Esophagus (tissue), 2 donors: ENCODE results near the gene KCNJ16. TPM values are rescaled to one million over a fixed set of nuclear protein-coding genes. Genes with fewer than 3 reads are reported as not detected.
A peak's percentile ranks its signal among the peaks of the same experiment; 100 is the strongest.

Source experiments
- H3K27ac ChIP-seq, 2 donors: one replicate each; pipeline ENCODE4 v1.5.1; 2013; ENCODE audit warnings: low read depth in 2 of 2, mild to moderate bottlenecking in 2 of 2, inconsistent platforms in 1 of 2, low read length in 1 of 2, moderate library complexity in 1 of 2
- H3K27me3 ChIP-seq, 2 donors: one replicate each; pipeline ENCODE4 v1.6.1; 2013; ENCODE audit warnings: low read length in 2 of 2, control low read depth in 1 of 2, mild to moderate bottlenecking in 1 of 2; ENCODE audit not compliant: insufficient read depth in 2 of 2, control insufficient read depth in 1 of 2
- H3K36me3 ChIP-seq, 2 donors: one replicate each; pipeline ENCODE4 v1.6.1; 2013; ENCODE audit warnings: low read length in 1 of 2; ENCODE audit not compliant: control insufficient read depth in 2 of 2, insufficient read depth in 2 of 2
- H3K4me1 ChIP-seq, 2 donors: one replicate each; pipeline ENCODE4 v1.6.1; 2013; ENCODE audit warnings: low read length in 1 of 2; ENCODE audit not compliant: control insufficient read depth in 2 of 2, insufficient read depth in 2 of 2
- H3K4me3 ChIP-seq, 2 donors: one replicate each; pipeline ENCODE4 v1.5.1; 2013; ENCODE audit warnings: low read length in 2 of 2, mild to moderate bottlenecking in 2 of 2, low read depth in 1 of 2, moderate library complexity in 1 of 2
- H3K9me3 ChIP-seq, 2 donors: one replicate each; pipeline ENCODE4 v1.6.1; 2013; ENCODE audit warnings: mild to moderate bottlenecking in 2 of 2, low read depth in 1 of 2, low read length in 1 of 2, moderate library complexity in 1 of 2; ENCODE audit not compliant: control insufficient read depth in 2 of 2, insufficient read depth in 1 of 2
- WGBS, 2 donors: extraction: QIAGEN DNeasy Blood & Tissue Kit; methylation state at CpG; one replicate each; pipeline ENCODE4 v1.1.7; 2013; 5-methylcytosine and 5-hydroxymethylcytosine counted together
- polyA plus RNA-seq, 2 donors: library from polyadenylated mRNA; stranded (reverse); fragments of 200-250 nt; gene quantifications; one replicate each; pipeline ENCODE4 v1.2.3, GENCODE V29; 2013
- donor health status: healthy with polysubstance abuse.
- donor health status: Bipolar disorder and iron deficiency.

KCNJ16 gene
- polyA plus RNA-seq, 2 donors = 0.04 to 0.08 TPM

GRCh38 chr17:70157151-70157550 is 82.1 kb downstream of the KCNJ16 start:
- WGBS, 2 donors = 79 to 90% methylated on average over 4 of the region's 4 CpGs

GRCh38 chr17:70158180-70158579 is 83.2 kb downstream of the KCNJ16 start:
- no peaks in the 10 kb centered on the region for H3K4me1 ChIP-seq
- H3K4me3 ChIP-seq = no peak overlapping the region
- no peaks in the 10 kb centered on the region for H3K36me3 ChIP-seq
- no peaks in the 10 kb centered on the region for H3K27me3 ChIP-seq
- WGBS, 2 donors = 74% methylated on average over 4 of the region's 4 CpGs
- H3K27ac ChIP-seq = no peak overlapping the region
- H3K9me3 ChIP-seq = no peaks in the 10 kb centered on the region

More at GRCh38 chr17:70157151-70157550, 82.1 kb downstream of the KCNJ16 start:
- Histone ChIP-seq H3K27ac (no peak overlapping the region), H3K4me1 (no peaks in the 10 kb centered on the region), H3K4me3 (no peak overlapping the region), H3K9me3 (no peaks in the 10 kb centered on the region), H3K27me3 (no peaks in the 10 kb centered on the region), H3K36me3 (no peaks in the 10 kb centered on the region)

GRCh38 chr17:70158591-70158990 is 83.6 kb downstream of the KCNJ16 start:
- Histone ChIP-seq H3K36me3 (no peaks in the 10 kb centered on the region), H3K27ac (no peak overlapping the region), H3K27me3 (no peaks in the 10 kb centered on the region), H3K4me1 (no peaks in the 10 kb centered on the region), H3K4me3 (no peak overlapping the region), H3K9me3 (no peaks in the 10 kb centered on the region)
- WGBS, 2 donors = 85 to 88% methylated on average over 6 of the region's 6 CpGs

- Histone ChIP-seq H3K27me3 (no peaks in the 10 kb centered on the region), H3K36me3 (no peaks in the 10 kb centered on the region), H3K4me1 (no peaks in the 10 kb centered on the region), H3K9me3 (no peaks in the 10 kb centered on the region), H3K4me3 (no peak overlapping the region), H3K27ac (no peak overlapping the region)
- 46 to 50% methylated on average over 2 of the region's 2 CpGs for WGBS, 2 donors
Observed at GRCh38 chr17:70159980-70160379, 85.0 kb downstream of the KCNJ16 start.

GRCh38 chr17:70161519-70161918 is 86.5 kb downstream of the KCNJ16 start:
- Histone ChIP-seq H3K4me3 (no peak overlapping the region), H3K27me3 (no peaks in the 10 kb centered on the region), H3K9me3 (no peaks in the 10 kb centered on the region), H3K36me3 (no peaks in the 10 kb centered on the region), H3K4me1 (no peaks in the 10 kb centered on the region), H3K27ac (no peak overlapping the region)
- 79 to 84% methylated on average over 1 of the region's 1 CpG for WGBS, 2 donors

- H3K27me3 ChIP-seq = no peaks in the 10 kb centered on the region
- H3K4me3 ChIP-seq = no peak overlapping the region
- H3K9me3 ChIP-seq = no peaks in the 10 kb centered on the region
- H3K27ac ChIP-seq = no peak overlapping the region
- no peaks in the 10 kb centered on the region for H3K36me3 ChIP-seq
- 78% methylated on average over 2 of the region's 2 CpGs for WGBS, 2 donors
- H3K4me1 ChIP-seq = peaks cover 0 to 2% of the 10 kb centered on the region in 2 donors
Observed at GRCh38 chr17:70165383-70165782, 90.4 kb downstream of the KCNJ16 start.

- Histone ChIP-seq H3K4me1 (peaks cover 0 to 2% of the 10 kb centered on the region in 2 donors), H3K9me3 (no peaks in the 10 kb centered on the region), H3K27me3 (no peaks in the 10 kb centered on the region), H3K36me3 (no peaks in the 10 kb centered on the region), H3K4me3 (no peak overlapping the region), H3K27ac (no peak overlapping the region)
- 59 to 68% methylated on average over 4 of the region's 4 CpGs for WGBS, 2 donors
Observed at GRCh38 chr17:70166615-70167014, 91.6 kb downstream of the KCNJ16 start.

GRCh38 chr17:70168044-70168976 is 93.3 kb downstream of the KCNJ16 start:
- Histone ChIP-seq H3K27me3 (no peaks in the 10 kb centered on the region), H3K4me3 (peak overlapping the region; percentile 60 to 78), H3K4me1 (peaks cover 0 to 2% of the 10 kb centered on the region in 2 donors), H3K36me3 (no peaks in the 10 kb centered on the region), H3K9me3 (no peaks in the 10 kb centered on the region), H3K27ac (peak overlapping the region; percentile 70 to 80)
- 3% methylated on average over 45 of the region's 45 CpGs for WGBS, 2 donors

- H3K9me3 ChIP-seq = no peaks in the 10 kb centered on the region
- peak within 1 kb of the TSS; percentile 80 to 83 for H3K27ac ChIP-seq
- H3K4me1 ChIP-seq = peaks cover 0 to 4% of the 10 kb centered on the region in 2 donors
- no peaks in the 10 kb centered on the region for H3K36me3 ChIP-seq
- peak within 1 kb of the TSS; percentile 60 to 78 for H3K4me3 ChIP-seq
- WGBS, 2 donors = 0 to 1% methylated on average over 56 to 67 of the region's 67 CpGs
- no peaks in the 10 kb centered on the region for H3K27me3 ChIP-seq
Observed at GRCh38 chr17:70168977-70169708, 94.1 kb downstream of the KCNJ16 start, which contains the start of gene KCNJ2. TSS of gene KCNJ2 (plus strand) at chr17:70169532. CDS start at chr17:70175040, 5,508 bp downstream.
